Right lobe of liver (tissue), 6 donors: ENCODE measurements around the gene PRLHR. TPM values are rescaled to one million over a fixed set of nuclear protein-coding genes. Genes with fewer than 3 reads are reported as not detected.

Experiments
- ATAC-seq, 4 donors: fragments of 200-7000 bp; cut with Tn5 transposase; one replicate each; pipeline ENCODE4 v1.9.1; 2020; ENCODE audit warnings: mild to moderate bottlenecking in 4 of 4, moderate library complexity in 4 of 4
- DNase-seq, 3 donors: peaks; one replicate each; pipeline ENCODE4 v3.0.0-alpha.2; 2020
- H3K27ac ChIP-seq, 3 donors: fragments of 200-600 bp; one replicate each; pipeline ENCODE4 v1.8.0; 2022
- H3K27me3 ChIP-seq, 2 donors: fragments of 200-600 bp; one replicate each; pipeline ENCODE4 v1.8.0; 2022
- H3K36me3 ChIP-seq, 4 donors: fragments of 200-600 bp; sonication (generic) in 1 of 4; one replicate each; pipeline versions ENCODE4 v1.5.1 to v1.8.0; 2017 to 2022; ENCODE audit warnings: control low read depth in 1 of 4
- H3K4me1 ChIP-seq, 4 donors: fragments of 200-600 bp; sonication (generic) in 1 of 4; one replicate each; pipeline versions ENCODE4 v1.5.1 to v1.8.0; 2017 to 2022; ENCODE audit warnings: control low read depth in 1 of 4
- H3K4me3 ChIP-seq, 3 donors: fragments of 200-600 bp; one replicate each; pipeline ENCODE4 v1.8.0; 2022
- H3K9me3 ChIP-seq, 4 donors: fragments of 200-600 bp; sonication (generic) in 1 of 4; one replicate each; pipeline versions ENCODE4 v1.5.1 to v1.8.0; 2017 to 2022; ENCODE audit warnings: control low read depth in 1 of 4
- CTCF ChIP-seq, 4 donors: fragments of 200-600 bp in 3 of 4; fragments of 450-650 bp in 1 of 4; IDR thresholded peaks; one replicate each; pipeline versions ENCODE4 v1.5.1 to v1.8.0; 2016 to 2022; ENCODE audit warnings: antibody characterized with exemption in 4 of 4, mild to moderate bottlenecking in 2 of 4
- POLR2A ChIP-seq: fragments of 450-650 bp; IDR thresholded peaks from one replicate; pipeline ENCODE4 v1.6.1; 2017; ENCODE audit warnings: antibody characterized with exemption, mild to moderate bottlenecking
- WGBS: methylation state at CpG from one replicate; pipeline ENCODE4 v1.1.6; 2018; ENCODE audit warnings: low coverage, low lambda C conversion rate; ENCODE audit not compliant: insufficient coverage; ENCODE audit errors: missing lambda C conversion rate; 5-methylcytosine and 5-hydroxymethylcytosine counted together
- intact Hi-C, 2 donors: fragments of 100-400 bp; cut with DNase I; formaldehyde crosslinking; loops; one replicate each; pipeline versions ENCODE4 v1.11.2 to v1.14.1; 2022
- long read RNA-seq: library from polyadenylated mRNA; unstranded; transcript quantifications from one replicate; pipeline ENCODE4 v2.0.0, GENCODE V29; 2019
- total RNA-seq, 6 experiments: library from RNA; depleted of rRNA in 2 of 6; stranded (reverse); fragments of >200 nt in 2 of 6; fragmentation: NEBNext Ultra II Directional in 3 of 6; extraction: Animal tissue kit (Norgen Biotek cat#: 25700) in 3 of 6; gene quantifications; one replicate each; pipeline versions ENCODE4 v1.1.0 to v1.2.4, GENCODE V29; 2016 to 2023
- donor health status: DM: no; HTN: yes; CAD: no.
- donor health status: DM: no; HTN: no; CAD: no.
- donor health status: DM: no; HTN: no; CAD: no.
- donor health status: DM: no; HTN: yes; CAD: no.
- donor health status: DM: no; HTN: yes; CAD: no.

Gene PRLHR
- total RNA-seq, result not detected
- long read RNA-seq, result 0 reads

GRCh38 chr10:118595598-118596425, at the start of gene PRLHR:
Gene PRLHR, minus strand, starts transcription at chr10:118595648. Its CDS starts 404 bp downstream, at chr10:118595244.
- Histone ChIP-seq H3K9me3 (no peaks in the 10 kb centered on the region), H3K4me1 (no peaks in the 10 kb centered on the region), H3K27ac (no peak within 1 kb of the TSS), H3K4me3 (no peak within 1 kb of the TSS), H3K36me3 (no peaks in the 10 kb centered on the region), H3K27me3 (peaks cover 0 to 22% of the 10 kb centered on the region in 2 donors)
- ATAC-seq, result peak in 3 of 4 donors; percentile 32 to 38 (median 36)
- TF ChIP-seq POLR2A, result no peak
- TF ChIP-seq CTCF (IDR thresholded peaks at IDR 0.05), result no peak
- intact Hi-C loops, result loop anchor here in 1 of 2 donors (10.0 kb wide), 1 partner anchor 199 kb away; no protein-coding TSS in a partner anchor
- DNase-seq, result peak in 1 of 3 donors; percentile 27
- WGBS, result 7% methylated on average over 25 of the region's 52 CpGs

- no peak for DNase-seq
- Histone ChIP-seq H3K9me3 (no peaks in the 10 kb centered on the region), H3K4me1 (no peaks in the 10 kb centered on the region), H3K27ac (no peak overlapping the region), H3K36me3 (no peaks in the 10 kb centered on the region), H3K27me3 (no peaks in the 10 kb centered on the region), H3K4me3 (no peak overlapping the region)
- ATAC-seq, result no peak
- 100% methylated on average over 1 of the region's 2 CpGs for WGBS
- no peak for TF ChIP-seq CTCF (IDR thresholded peaks at IDR 0.05)
- no peak for TF ChIP-seq POLR2A
- intact Hi-C loops, result no loop called here
Observed at GRCh38 chr10:118642228-118642627, 46.8 kb upstream of the PRLHR start.

- no peaks in the 10 kb centered on the region for H3K4me1 ChIP-seq
- intact Hi-C loops, result no loop called here
- WGBS, result 24% methylated on average over 3 of the region's 9 CpGs
- no peaks in the 10 kb centered on the region for H3K36me3 ChIP-seq
- H3K27ac ChIP-seq, result no peak overlapping the region
- DNase-seq (no peak), ATAC-seq (no peak)
- H3K27me3 ChIP-seq, result no peaks in the 10 kb centered on the region
- TF ChIP-seq POLR2A, result no peak
- no peak for TF ChIP-seq CTCF (IDR thresholded peaks at IDR 0.05)
- no peak overlapping the region for H3K4me3 ChIP-seq
- H3K9me3 ChIP-seq, result no peaks in the 10 kb centered on the region
Observed at GRCh38 chr10:118638680-118639079, 43.2 kb upstream of the PRLHR start.

GRCh38 chr10:118635674-118636402, 40.4 kb upstream of the PRLHR start:
- Histone ChIP-seq H3K4me3 (no peak overlapping the region), H3K4me1 (no peaks in the 10 kb centered on the region), H3K36me3 (no peaks in the 10 kb centered on the region), H3K27me3 (no peaks in the 10 kb centered on the region), H3K27ac (no peak overlapping the region), H3K9me3 (no peaks in the 10 kb centered on the region)
- intact Hi-C loops, result no loop called here
- ATAC-seq (no peak), DNase-seq (no peak)
- 62% methylated on average over 3 of the region's 4 CpGs for WGBS
- TF ChIP-seq POLR2A, result no peak

GRCh38 chr10:118633786-118634185, 38.3 kb upstream of the PRLHR start:
- TF ChIP-seq CTCF (IDR thresholded peaks at IDR 0.05) (no peak), POLR2A (no peak)
- no peak for DNase-seq
- 30% methylated on average over 5 of the region's 7 CpGs for WGBS
- Histone ChIP-seq H3K36me3 (no peaks in the 10 kb centered on the region), H3K27ac (no peak overlapping the region), H3K9me3 (no peaks in the 10 kb centered on the region), H3K27me3 (no peaks in the 10 kb centered on the region), H3K4me1 (no peaks in the 10 kb centered on the region), H3K4me3 (no peak overlapping the region)
- intact Hi-C loops, result no loop called here
- ATAC-seq, result no peak
